PFSK-1 (cell line): ENCODE measurements around the gene CLK4.

ENCODE experiments used
- FOXP2 ChIP-seq: optimal IDR thresholded peaks from 2 replicates; pipeline ENCODE3; 2011; ENCODE audit warnings: borderline replicate concordance, control low read depth, inconsistent platforms; ENCODE audit not compliant: insufficient read depth; ENCODE audit errors: extremely low read length, extremely low read depth
- POLR2AphosphoS5 ChIP-seq: IDR thresholded peaks from 2 replicates; pipeline ENCODE4 v1.6.1; 2012; ENCODE audit warnings: low read depth, mild to moderate bottlenecking, control low read depth, low read length, moderate library complexity
- REST ChIP-seq, 2 experiments: IDR thresholded peaks; 2 replicates each; pipeline versions ENCODE4 v1.6.1 to v1.8.0; 2011 to 2012; ENCODE audit warnings: low read depth in 2 of 2, low read length in 2 of 2, control low read depth in 1 of 2, inconsistent platforms in 1 of 2, mild to moderate bottlenecking in 1 of 2, moderate library complexity in 1 of 2; ENCODE audit not compliant: insufficient read depth in 1 of 2
- SIN3A ChIP-seq: IDR thresholded peaks from 2 replicates; pipeline ENCODE4 v1.6.1; 2012; ENCODE audit warnings: mild to moderate bottlenecking, low read length, moderate library complexity, borderline replicate concordance; ENCODE audit not compliant: insufficient read depth
- TAF1 ChIP-seq: IDR thresholded peaks from 2 replicates; pipeline ENCODE4 v1.6.1; 2012; ENCODE audit warnings: low read length, control low read depth, borderline replicate concordance; ENCODE audit not compliant: insufficient read depth

CLK4 gene

GRCh38 chr5:178650214-178650613 lies 23.4 kb upstream of the CLK4 start:
- TF ChIP-seq POLR2AphosphoS5 (no peak), SIN3A (no peak), TAF1 (no peak), REST (IDR thresholded peaks at IDR 0.05; ENCODE audit: insufficient read depth in 1 of 2, low read depth in 2 of 2, low read length in 2 of 2) (no peak), FOXP2 (no peak)

GRCh38 chr5:178649580-178649979 lies 22.7 kb upstream of the CLK4 start:
- TF ChIP-seq SIN3A (no peak), FOXP2 (no peak), TAF1 (no peak), POLR2AphosphoS5 (no peak), REST (IDR thresholded peaks at IDR 0.05; ENCODE audit: insufficient read depth in 1 of 2, low read depth in 2 of 2, low read length in 2 of 2) (no peak)

GRCh38 chr5:178644826-178645545 lies 18.1 kb upstream of the CLK4 start:
- no peak for TF ChIP-seq FOXP2
- no peak for TF ChIP-seq SIN3A

GRCh38 chr5:178642351-178642909 lies 15.6 kb upstream of the CLK4 start:
- TF ChIP-seq REST (IDR thresholded peaks at IDR 0.05; ENCODE audit: insufficient read depth in 1 of 2, low read depth in 2 of 2, low read length in 2 of 2) (peak in 1 of 2 experiments; percentile 26; a peak in 1 of 4 replicates), TAF1 (no peak)

- no peak for TF ChIP-seq REST (IDR thresholded peaks at IDR 0.05; ENCODE audit: insufficient read depth in 1 of 2, low read depth in 2 of 2, low read length in 2 of 2)
- TF ChIP-seq TAF1: no peak
- TF ChIP-seq POLR2AphosphoS5: no peak
- no peak for TF ChIP-seq FOXP2
- no peak for TF ChIP-seq SIN3A
These were observed 14.9 kb upstream of the CLK4 start for GRCh38 chr5:178641711-178642110.
